Subcutaneous abdominal adipose tissue (tissue), 5 donors: Measurements from ENCODE around the gene XCL2.
"Not testable (repeated sequence)": the region's sequence is repeated elsewhere in the genome, so short reads cannot be mapped to it uniquely, and the experiment has no call there.

Source experiments
- H3K27ac ChIP-seq: one replicate; pipeline ENCODE4 v1.7.0; 2013; ENCODE audit warnings: low read depth, mild to moderate bottlenecking, inconsistent platforms, low read length, moderate library complexity
- H3K27me3 ChIP-seq, 5 donors: one replicate each; pipeline ENCODE4 v1.7.0; 2013; ENCODE audit warnings: low read length in 5 of 5, inconsistent platforms in 1 of 5; ENCODE audit not compliant: control insufficient read depth in 5 of 5, insufficient read depth in 4 of 5
- H3K36me3 ChIP-seq, 5 donors: one replicate each; pipeline ENCODE4 v1.7.0; 2013; ENCODE audit warnings: low read length in 5 of 5; ENCODE audit not compliant: control insufficient read depth in 5 of 5, insufficient read depth in 5 of 5
- H3K4me1 ChIP-seq, 5 donors: one replicate each; pipeline ENCODE4 v1.7.0; 2013; ENCODE audit warnings: low read length in 5 of 5, mild to moderate bottlenecking in 3 of 5, moderate library complexity in 1 of 5; ENCODE audit not compliant: control insufficient read depth in 5 of 5, insufficient read depth in 5 of 5
- H3K4me3 ChIP-seq, 5 donors: one replicate each; pipeline ENCODE4 v1.7.0; 2013; ENCODE audit warnings: low read length in 5 of 5, low read depth in 1 of 5
- H3K9ac ChIP-seq, 5 donors: one replicate each; pipeline ENCODE4 v1.7.0; 2013; ENCODE audit warnings: low read length in 5 of 5, mild to moderate bottlenecking in 4 of 5, moderate library complexity in 3 of 5
- H3K9me3 ChIP-seq, 5 donors: one replicate each; pipeline ENCODE4 v1.7.0; 2013; ENCODE audit warnings: low read length in 5 of 5; ENCODE audit not compliant: control insufficient read depth in 5 of 5
- donor health status: healthy.
- donor health status: healthy.
- donor health status: healthy.
- donor health status: healthy.
- donor health status: healthy.

XCL2 gene, protein sequence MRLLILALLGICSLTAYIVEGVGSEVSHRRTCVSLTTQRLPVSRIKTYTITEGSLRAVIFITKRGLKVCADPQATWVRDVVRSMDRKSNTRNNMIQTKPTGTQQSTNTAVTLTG

DNA sequence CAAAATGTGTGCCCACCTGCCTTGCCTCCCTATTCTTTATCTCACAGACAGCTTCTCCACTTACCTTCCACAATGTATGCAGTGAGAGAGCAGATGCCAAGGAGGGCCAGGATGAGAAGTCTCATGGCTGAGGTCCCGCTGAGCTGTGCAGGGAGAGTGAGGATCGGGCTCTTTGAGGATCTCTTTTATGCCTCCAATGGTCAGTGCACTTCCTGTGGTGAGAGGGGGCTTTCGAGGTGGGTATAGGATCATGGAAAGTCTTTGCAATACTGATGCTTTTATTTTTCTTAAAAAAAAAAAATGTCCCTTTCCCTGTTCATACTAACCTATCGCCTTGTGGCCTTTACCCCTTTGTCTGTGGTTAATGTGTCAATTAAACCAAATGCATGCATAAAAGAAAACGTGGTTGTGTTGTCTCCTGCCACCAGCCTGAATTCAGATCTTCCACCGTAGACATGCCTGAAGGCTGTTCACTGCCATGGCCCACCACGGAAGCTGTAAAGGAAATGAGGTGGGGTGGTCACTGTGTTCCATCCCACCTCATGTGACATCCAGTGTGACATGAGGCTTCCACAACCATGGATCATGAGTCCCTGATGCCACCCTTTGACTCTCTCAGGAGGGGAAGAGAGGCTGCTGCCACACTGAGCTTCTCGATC, at the start of gene XCL2:
Gene XCL2, minus strand, starts transcription at position 158 of the 659 bp plus-strand sequence. Its CDS starts 33 bp downstream, at position 125.
- not testable (repeated sequence) for H3K27ac ChIP-seq, H3K27me3 ChIP-seq, H3K36me3 ChIP-seq, H3K9me3 ChIP-seq, H3K4me1 ChIP-seq, H3K9ac ChIP-seq, H3K4me3 ChIP-seq

DNA sequence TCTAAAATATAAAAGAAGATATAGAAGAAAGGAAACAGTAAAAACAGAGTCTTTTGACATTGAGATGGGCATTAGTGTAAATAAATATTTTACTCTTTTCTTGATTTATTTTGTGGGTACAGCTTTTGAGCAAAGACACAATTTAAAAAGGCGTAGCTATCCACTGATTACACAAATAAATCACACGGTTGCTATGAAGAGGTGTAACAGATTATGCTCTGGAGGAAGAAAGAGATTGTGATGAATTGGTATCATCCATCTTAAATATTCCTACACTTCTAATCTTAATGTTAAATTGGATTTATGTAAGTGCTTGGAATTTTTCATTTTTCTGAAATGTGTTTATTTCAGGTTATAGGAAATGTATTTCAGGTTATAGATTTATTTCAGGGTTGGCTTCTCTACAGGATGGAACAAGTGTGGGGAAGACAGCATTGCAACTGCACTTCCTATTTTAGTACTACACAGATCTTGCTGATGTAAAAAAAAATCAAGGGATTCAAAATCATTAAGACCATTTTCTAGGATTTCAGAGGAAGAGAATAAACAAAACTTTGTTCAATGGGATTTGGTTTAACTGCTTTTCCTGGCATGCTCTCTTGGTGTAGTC, 47.9 kb upstream of the XCL2 start:
- H3K9me3 ChIP-seq, result no peaks in the 10 kb centered on the region
- H3K4me3 ChIP-seq, result no peak overlapping the region
- H3K27ac ChIP-seq, result no peak overlapping the region
- H3K9ac ChIP-seq, result no peak overlapping the region
- no peaks in the 10 kb centered on the region for H3K4me1 ChIP-seq
- peaks cover 0 to 4% (median 0%) of the 10 kb centered on the region in 5 donors for H3K27me3 ChIP-seq
- no peaks in the 10 kb centered on the region for H3K36me3 ChIP-seq

DNA sequence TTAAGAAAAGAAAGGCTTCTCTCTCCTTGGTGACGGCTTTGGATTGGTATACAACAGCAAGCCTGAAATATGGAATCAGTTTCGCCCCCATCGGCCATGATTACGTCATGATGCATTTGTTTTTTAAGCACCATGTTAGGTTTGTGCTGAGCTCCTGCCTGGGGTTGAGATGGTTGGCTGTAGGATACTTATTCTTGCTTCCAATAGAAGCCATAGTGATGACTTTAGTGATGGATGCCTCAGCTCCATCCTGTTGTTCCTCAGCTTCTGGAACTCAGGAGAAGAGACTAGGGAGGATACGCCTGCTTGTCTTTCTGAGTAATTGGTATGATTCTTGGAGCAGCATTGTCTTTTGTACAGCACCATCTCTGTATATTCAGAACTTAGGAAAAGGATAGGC, 47.3 kb upstream of the XCL2 start:
- Histone ChIP-seq H3K9ac (no peak overlapping the region), H3K9me3 (no peaks in the 10 kb centered on the region), H3K27ac (no peak overlapping the region), H3K4me3 (no peak overlapping the region), H3K27me3 (peaks cover 0 to 4% (median 0%) of the 10 kb centered on the region in 5 donors), H3K4me1 (no peaks in the 10 kb centered on the region), H3K36me3 (no peaks in the 10 kb centered on the region)

DNA sequence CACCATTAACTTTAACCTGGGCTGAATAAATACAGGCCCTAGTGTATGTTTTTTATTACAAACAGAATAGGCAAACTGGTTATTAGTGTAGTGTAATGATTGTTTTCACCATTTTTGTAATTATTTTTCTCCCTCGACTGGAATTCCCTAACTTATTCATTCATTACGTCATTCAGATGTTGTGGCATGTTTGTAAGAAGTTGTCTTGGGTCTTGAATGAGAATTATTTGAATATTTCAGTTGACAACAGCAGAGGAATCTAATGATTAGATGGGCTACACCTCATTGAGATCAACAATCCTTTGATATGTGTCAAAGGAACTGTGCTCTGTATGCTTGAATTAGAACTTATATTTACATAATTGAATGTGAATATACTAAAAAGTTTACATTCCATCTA, 45.4 kb upstream of the XCL2 start:
- Histone ChIP-seq H3K36me3 (no peaks in the 10 kb centered on the region), H3K27me3 (peaks cover 0 to 7% (median 0%) of the 10 kb centered on the region in 5 donors), H3K4me1 (no peaks in the 10 kb centered on the region), H3K27ac (no peak overlapping the region), H3K9ac (no peak overlapping the region), H3K9me3 (no peaks in the 10 kb centered on the region), H3K4me3 (no peak overlapping the region)

DNA sequence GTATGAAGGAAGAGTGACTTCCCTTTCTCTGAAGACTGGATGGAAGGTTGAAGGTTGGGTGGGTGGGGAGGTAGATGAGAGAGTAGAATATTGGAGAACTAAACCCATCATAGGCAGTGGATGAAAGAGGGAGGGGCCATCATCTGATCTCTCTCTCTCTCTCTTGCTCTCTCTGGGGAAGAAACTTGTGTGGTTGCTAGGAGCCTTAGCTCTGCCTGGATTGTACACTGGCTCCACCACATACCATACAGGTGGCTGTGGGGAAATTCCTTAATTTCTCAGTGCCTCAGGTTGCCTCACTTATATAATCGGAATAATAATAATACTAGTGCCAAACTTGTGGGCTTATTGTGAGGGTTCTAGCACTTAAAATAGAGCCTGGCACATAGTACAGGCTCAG, 42.1 kb upstream of the XCL2 start:
- H3K27me3 ChIP-seq, result peaks cover 0 to 3% (median 0%) of the 10 kb centered on the region in 5 donors
- no peak overlapping the region for H3K4me3 ChIP-seq
- no peak overlapping the region for H3K27ac ChIP-seq
- H3K9me3 ChIP-seq, result no peaks in the 10 kb centered on the region
- H3K9ac ChIP-seq, result no peak overlapping the region
- no peaks in the 10 kb centered on the region for H3K36me3 ChIP-seq
- no peaks in the 10 kb centered on the region for H3K4me1 ChIP-seq

DNA sequence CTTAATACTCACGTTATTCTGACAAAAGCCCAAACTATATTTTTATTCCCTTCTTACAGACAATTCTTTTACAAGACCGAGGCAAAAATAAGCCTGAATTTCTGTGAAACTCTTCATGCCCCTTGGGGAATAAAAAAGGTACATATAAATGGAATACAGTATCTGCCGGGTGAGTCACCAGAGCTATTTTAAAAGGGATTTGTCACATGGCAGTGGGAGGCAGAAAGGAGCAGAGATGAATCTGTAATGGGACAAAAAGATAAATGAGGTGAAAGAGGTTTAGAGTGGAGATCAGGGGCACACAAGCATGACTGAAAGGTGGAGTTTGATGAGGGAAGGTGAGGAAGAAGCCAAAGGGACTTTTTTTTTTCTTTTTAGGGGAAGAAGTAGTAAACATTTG, 41.4 kb upstream of the XCL2 start:
- Histone ChIP-seq H3K9ac (no peak overlapping the region), H3K27me3 (peaks cover 0 to 3% (median 0%) of the 10 kb centered on the region in 5 donors), H3K4me3 (no peak overlapping the region), H3K4me1 (no peaks in the 10 kb centered on the region), H3K9me3 (no peaks in the 10 kb centered on the region), H3K27ac (no peak overlapping the region), H3K36me3 (no peaks in the 10 kb centered on the region)

DNA sequence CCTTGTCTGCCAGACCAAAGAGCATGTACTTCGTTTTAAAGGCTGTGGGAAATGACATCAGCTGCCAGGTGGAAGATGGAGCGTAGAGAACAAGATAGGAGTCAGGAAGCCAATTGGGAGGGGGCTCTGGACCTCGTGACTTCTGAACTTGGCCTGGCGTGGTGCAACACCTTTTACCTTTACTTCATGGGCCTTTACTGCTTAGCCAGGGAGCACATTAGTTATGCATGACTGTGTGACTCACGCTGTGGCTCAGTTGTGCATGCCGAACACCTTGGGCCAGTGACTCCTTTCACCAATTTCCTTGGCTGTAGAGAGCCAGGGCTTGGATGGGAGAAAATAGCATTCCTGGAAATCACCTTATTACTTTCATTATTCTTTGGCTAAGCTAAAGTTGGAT, 39.8 kb upstream of the XCL2 start:
- H3K27me3 ChIP-seq, result peaks cover 0 to 3% (median 0%) of the 10 kb centered on the region in 5 donors
- no peak overlapping the region for H3K4me3 ChIP-seq
- no peak overlapping the region for H3K9ac ChIP-seq
- no peaks in the 10 kb centered on the region for H3K36me3 ChIP-seq
- no peaks in the 10 kb centered on the region for H3K4me1 ChIP-seq
- no peaks in the 10 kb centered on the region for H3K9me3 ChIP-seq
- no peak overlapping the region for H3K27ac ChIP-seq

DNA sequence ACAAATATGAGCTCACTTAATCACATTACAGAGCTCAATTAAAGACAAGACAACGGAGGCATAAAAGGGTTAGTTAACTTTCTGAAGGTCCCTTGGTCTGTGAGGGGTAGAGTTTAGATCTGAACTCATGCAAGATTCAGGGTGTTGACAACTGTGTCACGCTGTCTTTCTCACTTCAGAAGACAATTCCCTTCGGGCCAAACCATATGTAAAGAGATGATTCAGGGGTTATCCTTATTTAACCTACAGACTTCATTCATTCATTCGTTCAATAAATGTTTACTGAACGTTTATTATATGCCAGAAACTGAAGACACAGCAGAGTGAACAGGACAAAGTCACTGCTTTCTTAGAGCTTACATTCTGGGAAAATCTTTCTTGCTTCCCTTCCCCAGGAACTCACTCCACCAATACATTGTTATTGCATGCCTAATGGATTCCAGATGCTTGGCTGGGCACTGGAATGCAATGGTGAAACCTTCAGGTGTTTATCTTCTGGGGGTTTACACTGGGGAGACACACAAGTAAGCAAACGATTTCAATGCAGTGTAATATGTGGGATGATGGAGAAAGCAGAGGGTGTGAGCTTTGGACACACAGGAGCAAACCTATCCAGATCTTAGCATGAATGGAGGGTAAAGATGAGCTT, 39.0 kb upstream of the XCL2 start:
- H3K4me3 ChIP-seq, result no peak overlapping the region

DNA sequence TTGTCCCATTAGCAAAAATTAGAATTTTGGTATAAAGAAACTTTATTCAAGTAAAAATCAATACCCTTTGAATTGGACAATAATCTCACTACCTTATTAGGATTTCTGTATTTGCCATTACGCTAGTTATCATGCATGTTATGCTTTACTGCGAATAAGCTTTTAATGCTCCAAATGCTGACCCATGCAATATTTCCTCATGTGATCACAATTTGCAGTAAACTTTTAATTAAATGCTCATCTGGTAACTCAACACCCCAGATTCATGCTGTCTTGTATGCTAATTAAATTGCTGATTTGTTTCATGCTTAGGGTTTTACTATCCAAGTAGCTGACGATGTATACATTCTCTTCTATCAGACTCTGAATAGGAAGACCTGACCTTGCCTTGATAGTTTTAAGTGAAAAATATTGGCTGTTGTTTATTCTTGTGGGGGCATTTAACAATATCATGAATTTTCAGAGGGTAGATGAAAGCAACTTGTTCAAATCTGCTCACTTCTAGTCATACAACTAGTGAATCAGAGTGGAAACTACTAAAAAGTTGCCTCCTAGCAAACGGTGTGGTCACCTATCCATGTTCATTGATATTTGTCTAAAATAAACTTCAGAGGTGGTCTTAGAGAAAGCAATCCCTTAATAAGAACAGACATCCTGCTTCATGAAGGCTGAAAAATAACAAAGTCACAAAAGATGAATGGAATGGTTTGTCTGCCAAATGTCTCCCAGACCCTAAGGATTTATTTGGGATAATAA, 38.2 kb upstream of the XCL2 start:
- Histone ChIP-seq H3K27ac (no peak overlapping the region), H3K27me3 (peaks cover 0 to 3% (median 0%) of the 10 kb centered on the region in 5 donors), H3K9me3 (no peaks in the 10 kb centered on the region), H3K36me3 (no peaks in the 10 kb centered on the region), H3K4me1 (no peaks in the 10 kb centered on the region), H3K9ac (no peak overlapping the region), H3K4me3 (no peak overlapping the region)

More for the DNA sequence above, 39.0 kb upstream of the XCL2 start:
- Histone ChIP-seq H3K9me3 (no peaks in the 10 kb centered on the region), H3K4me1 (no peaks in the 10 kb centered on the region), H3K27me3 (peaks cover 0 to 3% (median 0%) of the 10 kb centered on the region in 5 donors), H3K36me3 (no peaks in the 10 kb centered on the region), H3K9ac (no peak overlapping the region), H3K27ac (no peak overlapping the region)
